Activated CD8-positive, alpha-beta memory T cell treated with anti-CD3 and anti-CD28 coated beads, Interleukin-2, amount 10 ng/mL, durations not matched to agents 7 days and 5 days (primary cell): Measurements from ENCODE around the gene EXOC4. TPM values are rescaled to one million over a fixed set of nuclear protein-coding genes. Genes with fewer than 3 reads are reported as not detected.

Source experiments
- ATAC-seq: fragments of 150-1000 bp; cut with Tn5 transposase; one replicate; pipeline ENCODE4 v1.10.0; 2021; ENCODE audit warnings: moderate library complexity
- CTCF ChIA-PET: fragments of 350-600 bp; sonication (Branson Sonifier 250); formaldehyde crosslinking; loops from one replicate; lab custom pipeline; 2021; ENCODE audit warnings: antibody characterized with exemption; lab: Charles Lee
- DNase-seq: peaks from one replicate; pipeline ENCODE4 v3.0.0-alpha.2; 2020
- H3K27ac Mint-ChIP-seq: one replicate; pipeline ENCODE4 v1.8.0; 2021; ENCODE audit warnings: mild to moderate bottlenecking, mixed read lengths
- H3K27me3 Mint-ChIP-seq: one replicate; pipeline ENCODE4 v1.8.0; 2021; ENCODE audit warnings: mixed read lengths
- H3K36me3 Mint-ChIP-seq: one replicate; pipeline ENCODE4 v1.8.0; 2021; ENCODE audit warnings: mild to moderate bottlenecking, mixed read lengths
- H3K4me1 Mint-ChIP-seq: one replicate; pipeline ENCODE4 v1.8.0; 2021; ENCODE audit warnings: mixed read lengths
- H3K4me3 Mint-ChIP-seq: one replicate; pipeline ENCODE4 v1.8.0; 2021; ENCODE audit warnings: mild to moderate bottlenecking, moderate library complexity, mixed read lengths
- H3K9me3 Mint-ChIP-seq: one replicate; pipeline ENCODE4 v1.8.0; 2022; ENCODE audit warnings: low read depth, mixed read lengths
- microRNA-seq: library from miRNA; unstranded; fragments of <30 nt; microRNA quantifications from one replicate; pipeline ENCODE4 v1.2.0, GENCODE V29; 2022
- total RNA-seq, 2 experiments: library from RNA; stranded (reverse); gene quantifications; one replicate each; pipeline ENCODE4 v1.2.3, GENCODE V29; 2021

Gene EXOC4
- total RNA-seq, 2 experiments from 2014 or later, result 68.6 to 88.3 TPM

- ATAC-seq, result no peak
- Mint-ChIP-seq H3K27ac (no peak overlapping the region), H3K9me3 (no peaks in the 10 kb centered on the region), H3K27me3 (no peaks in the 10 kb centered on the region), H3K4me3 (no peak overlapping the region), H3K4me1 (no peaks in the 10 kb centered on the region), H3K36me3 (no peaks in the 10 kb centered on the region)
- DNase-seq, result no peak
- CTCF ChIA-PET, result no interaction called here
These were observed 848.8 kb downstream of the EXOC4 start for GRCh38 chr7:134101716-134102115.

GRCh38 chr7:134104166-134104565 is 851.3 kb downstream of the EXOC4 start:
- Mint-ChIP-seq H3K4me1 (no peaks in the 10 kb centered on the region), H3K27me3 (no peaks in the 10 kb centered on the region), H3K9me3 (no peaks in the 10 kb centered on the region), H3K36me3 (no peaks in the 10 kb centered on the region), H3K4me3 (no peak overlapping the region), H3K27ac (no peak overlapping the region)
- no peak for ATAC-seq
- CTCF ChIA-PET, result no interaction called here
- no peak for DNase-seq

- CTCF ChIA-PET, result no interaction called here
- no peak for ATAC-seq
- Mint-ChIP-seq H3K4me1 (no peaks in the 10 kb centered on the region), H3K27ac (no peak overlapping the region), H3K9me3 (no peaks in the 10 kb centered on the region), H3K27me3 (no peaks in the 10 kb centered on the region), H3K4me3 (no peak overlapping the region), H3K36me3 (no peaks in the 10 kb centered on the region)
- no peak for DNase-seq
These were observed 853.0 kb downstream of the EXOC4 start for GRCh38 chr7:134105841-134106240.

GRCh38 chr7:134108802-134109201 is 855.9 kb downstream of the EXOC4 start:
- Mint-ChIP-seq H3K27me3 (no peaks in the 10 kb centered on the region), H3K4me1 (peaks cover 5% of the 10 kb centered on the region), H3K4me3 (no peak overlapping the region), H3K9me3 (no peaks in the 10 kb centered on the region), H3K36me3 (no peaks in the 10 kb centered on the region), H3K27ac (no peak overlapping the region)
- CTCF ChIA-PET, result interaction anchor here (0.8 kb wide), 1 partner anchor 9 kb away, joined by 4 read pairs; no protein-coding TSS in a partner anchor
- no peak for ATAC-seq
- DNase-seq, result no peak

- DNase-seq, result no peak
These were observed 860.8 kb downstream of the EXOC4 start for GRCh38 chr7:134113655-134114054.

GRCh38 chr7:134114992-134115391 is 862.1 kb downstream of the EXOC4 start:
- no peaks in the 10 kb centered on the region for H3K27me3 Mint-ChIP-seq
- H3K9me3 Mint-ChIP-seq, result peaks cover 2% of the 10 kb centered on the region
- no peak overlapping the region for H3K27ac Mint-ChIP-seq
- ATAC-seq (no peak), DNase-seq (no peak)
- CTCF ChIA-PET, result no interaction called here
- H3K4me1 Mint-ChIP-seq, result peaks cover 5% of the 10 kb centered on the region
- H3K4me3 Mint-ChIP-seq, result no peak overlapping the region
- no peaks in the 10 kb centered on the region for H3K36me3 Mint-ChIP-seq

More at GRCh38 chr7:134113655-134114054, 860.8 kb downstream of the EXOC4 start:
- H3K27ac Mint-ChIP-seq, result no peak overlapping the region
- CTCF ChIA-PET, result no interaction called here
- no peak overlapping the region for H3K4me3 Mint-ChIP-seq
- H3K36me3 Mint-ChIP-seq, result no peaks in the 10 kb centered on the region
- H3K4me1 Mint-ChIP-seq, result peaks cover 5% of the 10 kb centered on the region
- no peaks in the 10 kb centered on the region for H3K27me3 Mint-ChIP-seq
- ATAC-seq, result no peak
- peaks cover 2% of the 10 kb centered on the region for H3K9me3 Mint-ChIP-seq

Small RNA genes within 50 kb of the gene (microRNA-seq; reads per million reads assigned to microRNA genes)
- not detected for gene MIR6133

Other genes with a start within 250 kb of the EXOC4 start
- gene CHCHD3, start 171.0 kb upstream of the EXOC4 start, total RNA-seq, result 10 to 100 TPM; 49.5 to 56.7 TPM